Activated CD4-positive, alpha-beta T cell treated with anti-CD3 and anti-CD28 coated beads for 36 hours (primary cell): ENCODE data around the gene SNHG17. TPM values are rescaled to one million over a fixed set of nuclear protein-coding genes. Genes with fewer than 3 reads are reported as not detected.
"Not testable (repeated sequence)": the region's sequence is repeated elsewhere in the genome, so short reads cannot be mapped to it uniquely, and the experiment has no call there.

ENCODE experiments used
- ATAC-seq: fragments of 200-7000 bp; cut with Tn5 transposase; one replicate; pipeline ENCODE4 v1.10.0; 2021; ENCODE audit warnings: mild to moderate bottlenecking, moderate library complexity
- CTCF ChIA-PET: fragments of 350-600 bp; sonication (Branson Sonifier 250); formaldehyde crosslinking; loops from one replicate; lab custom pipeline; 2021; ENCODE audit warnings: antibody characterized with exemption; lab: Charles Lee
- POLR2A ChIA-PET: fragments of 350-600 bp; sonication (Branson Sonifier 250); formaldehyde crosslinking; loops from one replicate; lab custom pipeline; 2021; ENCODE audit warnings: antibody characterized with exemption, inconsistent platforms; lab: Charles Lee
- DNase-seq: peaks from one replicate; pipeline ENCODE4 v3.0.0-alpha.2; 2020
- H3K27ac Mint-ChIP-seq: one replicate; pipeline ENCODE4 v1.8.0; 2021; ENCODE audit warnings: mixed read lengths
- H3K27me3 Mint-ChIP-seq: one replicate; pipeline ENCODE4 v1.8.0; 2021; ENCODE audit warnings: mixed read lengths
- H3K36me3 Mint-ChIP-seq: one replicate; pipeline ENCODE4 v1.8.0; 2021; ENCODE audit warnings: low read depth, mixed read lengths
- H3K4me1 Mint-ChIP-seq: one replicate; pipeline ENCODE4 v1.8.0; 2021; ENCODE audit warnings: mixed read lengths
- H3K4me3 Mint-ChIP-seq: one replicate; pipeline ENCODE4 v1.8.0; 2021; ENCODE audit warnings: mild to moderate bottlenecking, moderate library complexity, mixed read lengths
- H3K9me3 Mint-ChIP-seq: one replicate; pipeline ENCODE4 v1.8.0; 2021; ENCODE audit warnings: low read depth, mixed read lengths
- intact Hi-C, 2 experiments: fragments of 100-400 bp; cut with DNase I in 1 of 2; cut with micrococcal nuclease in 1 of 2; formaldehyde crosslinking; loops; one replicate each; pipeline versions ENCODE4 v1.14.2 to v1.15.1; 2022 to 2024; cut with DNase I, micrococcal nuclease
- total RNA-seq, 2 experiments: library from RNA; stranded (reverse); gene quantifications; one replicate each; pipeline ENCODE4 v1.2.3, GENCODE V29; 2021

Gene SNHG17
- total RNA-seq, 2 experiments from 2014 or later: 70.7 to 72.4 TPM

DNA sequence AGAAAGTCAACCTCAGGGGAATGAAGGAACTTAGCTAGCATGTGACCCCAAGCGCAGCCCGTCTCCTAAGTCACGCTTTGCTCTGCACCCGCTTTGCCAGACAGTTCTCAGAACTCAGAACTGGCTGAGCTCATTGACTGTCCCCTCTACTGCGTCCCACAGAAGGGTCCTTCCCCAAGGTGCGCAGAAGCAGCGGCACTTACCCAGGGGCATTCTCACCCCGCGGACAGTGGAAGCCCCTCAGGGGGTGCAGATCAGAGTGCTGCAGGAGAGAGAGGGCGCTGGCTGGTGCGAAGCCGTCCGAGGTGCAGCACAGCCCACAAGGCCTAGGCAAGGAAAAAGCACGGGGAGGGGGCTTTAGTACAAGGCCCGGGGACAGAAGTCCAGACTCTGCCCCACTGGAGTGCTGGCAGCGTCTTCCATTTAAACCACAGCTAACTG, 807 bp downstream of the SNHG17 start:
- Mint-ChIP-seq H3K36me3 (peaks cover 54% of the 10 kb centered on the region), H3K27me3 (peaks cover 3% of the 10 kb centered on the region), H3K27ac (peak overlapping the region; percentile 98), H3K4me1 (peaks cover 44% of the 10 kb centered on the region), H3K9me3 (no peaks in the 10 kb centered on the region), H3K4me3 (peak overlapping the region; percentile 97)
- intact Hi-C loops: loop anchor here in 1 of 2 experiments (2.0 to 10.0 kb wide), 2 partner anchors 910 to 1256 kb away; partner anchors contain the start of genes BLCAP, MROH8, NNAT and RPN2
- peak; percentile 37 for ATAC-seq
- ChIA-PET POLR2A (interaction anchor here (1.2 to 4.3 kb wide), 5 partner anchors 10 to 39 kb away, joined by 3 to 48 read pairs (median 34); partner anchors contain the start of gene RALGAPB), CTCF (interaction anchor here (0.5 to 4.9 kb wide), 10 partner anchors 9 to 299 kb away, joined by 3 to 101 read pairs (median 4); partner anchors contain the start of gene RALGAPB)
- DNase-seq: peak; percentile 40

DNA sequence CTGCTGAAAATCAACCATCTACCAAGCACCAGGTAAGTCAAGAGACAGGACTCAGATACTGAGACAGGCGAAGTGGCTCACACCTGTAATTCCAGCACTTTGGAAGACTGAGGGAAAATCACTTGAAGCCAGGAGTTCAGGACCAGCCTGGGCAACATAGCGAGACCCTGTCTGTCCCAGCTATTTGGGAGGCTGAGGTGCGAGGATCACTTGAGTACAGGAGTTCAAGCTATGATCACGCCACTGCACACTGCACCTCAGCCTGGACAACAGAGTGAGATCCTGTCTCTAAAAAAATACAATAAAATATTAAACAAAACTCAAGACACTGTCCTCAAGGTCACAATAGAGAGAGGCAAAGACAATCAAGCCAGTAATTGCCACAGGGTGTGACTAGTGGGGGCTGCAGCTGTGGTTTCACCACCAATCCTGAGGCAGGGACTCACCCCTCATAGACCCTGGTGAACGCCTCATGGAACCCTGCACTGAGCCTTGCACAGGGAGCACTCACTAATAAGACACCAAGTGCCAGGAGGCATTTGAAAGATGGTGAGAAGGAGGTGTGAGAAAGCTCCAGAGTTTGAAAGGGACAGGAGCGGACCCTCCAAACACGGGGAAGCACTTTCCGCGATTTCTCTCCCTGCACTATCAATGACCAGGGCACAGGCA, 1.7 kb downstream of the SNHG17 start:
- intact Hi-C loops: loop anchor here in 1 of 2 experiments (10.0 kb wide), 1 partner anchor 909 kb away; the partner anchor contains the start of genes BLCAP and NNAT
- Mint-ChIP-seq H3K27me3 (no peaks in the 10 kb centered on the region), H3K4me1 (peaks cover 53% of the 10 kb centered on the region), H3K27ac (peak overlapping the region; percentile 98), H3K9me3 (no peaks in the 10 kb centered on the region), H3K4me3 (peak overlapping the region; percentile 97), H3K36me3 (peaks cover 63% of the 10 kb centered on the region)
- DNase-seq (no peak), ATAC-seq (no peak)
- POLR2A ChIA-PET: interaction anchor here (0.5 to 4.3 kb wide), 5 partner anchors 9 to 567 kb away, joined by 3 to 48 read pairs (median 34); partner anchors contain the start of gene RALGAPB
- CTCF ChIA-PET: interaction anchor here (0.5 to 4.9 kb wide), 7 partner anchors 8 to 135 kb away, joined by 3 to 101 read pairs (median 4); partner anchors contain the start of gene RALGAPB

DNA sequence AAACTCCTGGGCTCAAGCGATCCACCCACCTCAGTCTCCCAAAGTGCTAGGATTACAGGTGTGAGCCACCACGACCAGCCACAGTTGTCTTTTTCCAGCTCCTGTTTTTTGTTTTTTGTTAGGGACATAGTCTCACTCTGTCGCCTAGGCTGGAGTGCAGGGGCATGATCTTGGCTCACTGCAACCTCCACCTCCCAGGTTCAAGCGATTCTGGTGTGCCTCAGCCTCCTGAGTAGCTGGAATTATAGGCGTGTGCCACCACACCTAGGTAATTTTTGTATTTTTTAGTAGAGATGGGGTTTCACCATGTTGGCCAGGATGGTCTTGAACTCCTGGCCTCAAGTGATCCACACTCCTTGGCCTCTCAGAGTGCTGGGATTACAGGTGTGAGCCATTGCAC, 2.3 kb downstream of the SNHG17 start:
- H3K27me3 Mint-ChIP-seq, H3K9me3 Mint-ChIP-seq, DNase-seq, ATAC-seq: not testable (repeated sequence)
- Mint-ChIP-seq H3K4me1 (peaks cover 59% of the 10 kb centered on the region), H3K36me3 (peaks cover 68% of the 10 kb centered on the region), H3K4me3 (peak overlapping the region; percentile 97), H3K27ac (peak overlapping the region; percentile 98)
- ChIA-PET CTCF (interaction anchor here (1.8 to 4.9 kb wide), 3 partner anchors 13 to 40 kb away, joined by 4 to 101 read pairs (median 9); partner anchors contain the start of gene RALGAPB), POLR2A (interaction anchor here (1.2 to 4.3 kb wide), 5 partner anchors 11 to 40 kb away, joined by 3 to 35 read pairs (median 5); partner anchors contain the start of gene RALGAPB)
- intact Hi-C loops: loop anchor here in 1 of 2 experiments (10.0 kb wide), 1 partner anchor 908 kb away; the partner anchor contains the start of genes BLCAP and NNAT

DNA sequence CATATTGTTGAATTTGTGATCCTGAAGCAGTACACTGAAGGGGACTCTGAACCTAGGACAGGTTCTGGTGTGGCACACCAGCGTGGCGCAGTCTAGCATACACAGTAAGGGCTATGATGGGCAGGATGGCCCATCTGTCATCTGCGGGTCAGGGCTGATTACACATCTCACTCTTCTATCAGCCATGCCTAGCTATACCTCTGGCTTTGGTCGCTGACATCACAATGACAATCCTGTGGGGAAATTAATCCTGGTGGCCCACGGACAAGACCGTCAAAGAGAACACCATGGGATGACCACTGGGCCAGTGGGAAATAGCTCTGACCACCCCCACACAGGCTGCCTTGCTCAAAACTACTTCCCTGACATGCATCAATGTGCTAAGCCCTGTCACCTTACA, 2.8 kb downstream of the SNHG17 start:
- peaks cover 65% of the 10 kb centered on the region for H3K4me1 Mint-ChIP-seq
- intact Hi-C loops: loop anchor here in 1 of 2 experiments (10.0 kb wide), 1 partner anchor 907 kb away; the partner anchor contains the start of genes BLCAP and NNAT
- no peak for ATAC-seq
- peak overlapping the region; percentile 97 for H3K4me3 Mint-ChIP-seq
- no peaks in the 10 kb centered on the region for H3K9me3 Mint-ChIP-seq
- no peak for DNase-seq
- peak overlapping the region; percentile 98 for H3K27ac Mint-ChIP-seq
- H3K27me3 Mint-ChIP-seq: no peaks in the 10 kb centered on the region
- ChIA-PET CTCF (interaction anchor here (2.5 to 4.9 kb wide), 2 partner anchors 14 to 41 kb away, joined by 9 to 101 read pairs; partner anchors contain the start of gene RALGAPB), POLR2A (interaction anchor here (0.6 to 4.3 kb wide), 7 partner anchors 9 to 546 kb away, joined by 3 to 35 read pairs (median 5); partner anchors contain the start of gene RALGAPB)
- peaks cover 73% of the 10 kb centered on the region for H3K36me3 Mint-ChIP-seq

DNA sequence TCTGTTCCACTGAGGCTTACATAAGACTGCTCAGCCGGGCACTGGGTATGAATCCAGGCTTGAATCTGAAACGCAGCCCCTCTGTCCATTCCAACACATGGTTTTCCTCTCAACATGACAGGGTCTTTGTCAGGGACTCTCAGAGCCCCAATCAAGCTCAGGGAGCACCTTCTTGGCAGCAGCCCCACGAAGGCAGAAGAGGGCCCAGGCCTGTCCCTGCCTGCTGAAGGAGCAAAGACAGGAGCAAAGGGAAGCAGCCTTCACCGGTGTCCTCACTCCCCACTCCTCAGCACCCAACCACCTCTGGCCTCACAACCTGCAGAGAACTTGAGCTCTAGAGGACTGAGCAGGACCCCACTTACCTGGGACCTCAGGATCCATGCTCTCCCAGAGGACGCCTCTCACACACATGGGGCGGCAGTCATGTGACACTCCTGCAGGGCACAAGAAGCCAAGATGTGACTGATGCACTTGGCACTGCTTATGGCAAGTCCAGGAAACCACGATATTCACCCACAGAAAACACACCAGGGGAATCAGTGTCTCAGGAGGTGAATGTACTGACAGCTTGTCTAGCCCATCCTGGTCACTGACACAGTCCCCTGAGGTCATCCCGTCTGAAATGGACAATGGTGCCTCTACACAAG, 4.3 kb downstream of the SNHG17 start:
- H3K27ac Mint-ChIP-seq: peak overlapping the region; percentile 51
- POLR2A ChIA-PET: interaction anchor here (1.3 kb wide), 1 partner anchor 8 kb away, joined by 8 read pairs; no protein-coding TSS in a partner anchor

DNA sequence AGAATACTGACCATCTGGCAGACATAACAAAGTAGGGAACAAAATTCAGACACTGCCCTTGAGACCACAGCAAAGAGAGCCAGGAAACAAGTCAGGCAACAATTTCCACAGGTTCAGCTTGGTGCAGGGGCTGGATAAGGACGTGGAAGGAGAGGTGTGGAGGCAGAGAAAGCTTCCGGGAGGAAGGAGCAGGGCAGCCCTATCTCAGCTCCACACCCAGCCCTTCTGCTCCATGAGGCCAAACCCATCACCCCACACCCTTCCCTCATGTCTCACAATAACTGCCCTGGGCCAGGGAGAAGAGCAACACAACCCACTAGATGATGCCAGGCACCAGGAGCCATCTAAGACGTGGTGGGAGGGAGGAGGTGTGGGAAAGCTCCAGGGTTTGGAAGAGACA, 5.8 kb downstream of the SNHG17 start:
- H3K9me3 Mint-ChIP-seq: no peaks in the 10 kb centered on the region
- peaks cover 76% of the 10 kb centered on the region for H3K4me1 Mint-ChIP-seq
- H3K27ac Mint-ChIP-seq: peak overlapping the region; percentile 72
- POLR2A ChIA-PET: interaction anchor here (0.7 to 1.4 kb wide), 3 partner anchors 11 to 78 kb away, joined by 3 to 10 read pairs (median 4); no protein-coding TSS in a partner anchor
- DNase-seq: no peak
- CTCF ChIA-PET: interaction anchor here (0.7 to 1.3 kb wide), 2 partner anchors 17 to 220 kb away, joined by 3 read pairs; no protein-coding TSS in a partner anchor
- no peak overlapping the region for H3K4me3 Mint-ChIP-seq
- peaks cover 90% of the 10 kb centered on the region for H3K36me3 Mint-ChIP-seq
- no peaks in the 10 kb centered on the region for H3K27me3 Mint-ChIP-seq
- intact Hi-C loops: no loop called here
- no peak for ATAC-seq

More for the DNA sequence above, 4.3 kb downstream of the SNHG17 start:
- no peaks in the 10 kb centered on the region for H3K27me3 Mint-ChIP-seq
- no peak for ATAC-seq
- CTCF ChIA-PET: interaction anchor here (1.3 to 4.9 kb wide), 3 partner anchors 15 to 43 kb away, joined by 3 to 101 read pairs (median 9); partner anchors contain the start of gene RALGAPB
- no peaks in the 10 kb centered on the region for H3K9me3 Mint-ChIP-seq
- no peak for DNase-seq
- H3K4me1 Mint-ChIP-seq: peaks cover 79% of the 10 kb centered on the region
- no peak overlapping the region for H3K4me3 Mint-ChIP-seq
- intact Hi-C loops: loop anchor here in 1 of 2 experiments (10.0 kb wide), 1 partner anchor 906 kb away; the partner anchor contains the start of genes BLCAP and NNAT
- H3K36me3 Mint-ChIP-seq: peaks cover 88% of the 10 kb centered on the region

DNA sequence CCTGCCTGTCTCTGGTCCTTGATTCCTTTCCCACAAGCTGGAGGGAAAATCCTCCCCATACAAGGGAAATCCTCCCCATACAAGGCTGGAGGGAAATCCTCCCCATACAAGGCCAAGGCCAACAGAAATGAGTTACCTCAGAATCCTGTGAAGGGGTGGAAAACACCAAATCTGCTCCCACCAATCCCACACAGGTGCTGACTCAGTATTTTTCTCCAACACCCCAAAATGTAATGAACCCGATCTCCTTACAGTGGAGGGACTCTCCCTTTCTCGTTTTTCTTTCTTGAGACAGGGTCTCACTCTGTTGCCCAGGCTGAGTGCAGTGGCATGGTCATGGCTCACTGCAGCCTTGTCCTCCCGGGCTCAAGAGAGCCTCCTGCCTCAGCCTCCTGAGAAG, 6.3 kb downstream of the SNHG17 start:
- no peak for DNase-seq
- CTCF ChIA-PET: interaction anchor here (0.8 to 1.0 kb wide), 2 partner anchors 17 to 19 kb away, joined by 4 read pairs; no protein-coding TSS in a partner anchor
- Mint-ChIP-seq H3K9me3 (no peaks in the 10 kb centered on the region), H3K4me1 (peaks cover 77% of the 10 kb centered on the region), H3K36me3 (peaks cover 87% of the 10 kb centered on the region), H3K4me3 (no peak overlapping the region), H3K27ac (peak overlapping the region; percentile 72), H3K27me3 (no peaks in the 10 kb centered on the region)
- POLR2A ChIA-PET: interaction anchor here (0.7 to 1.4 kb wide), 3 partner anchors 11 to 78 kb away, joined by 3 to 10 read pairs (median 4); no protein-coding TSS in a partner anchor
- intact Hi-C loops: no loop called here
- no peak for ATAC-seq

DNA sequence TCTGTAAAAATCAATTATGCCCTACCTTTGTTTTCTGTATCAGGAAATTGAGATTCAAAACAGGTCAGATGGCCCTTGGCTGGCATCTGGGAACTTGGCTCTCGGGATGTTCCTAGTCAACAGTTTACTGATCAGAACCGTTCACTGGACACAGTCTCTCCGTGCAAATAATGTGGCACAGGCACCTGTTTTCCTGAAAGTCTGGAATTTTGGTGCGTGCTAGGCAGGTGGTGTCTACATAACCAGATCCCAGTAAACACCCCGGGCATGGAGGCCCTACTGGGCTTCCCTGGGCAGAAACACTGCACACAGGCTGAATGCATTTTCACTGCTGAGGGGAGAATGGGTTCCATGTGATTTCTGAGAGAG, 7.5 kb downstream of the SNHG17 start:
- ChIA-PET POLR2A (no interaction called here), CTCF (interaction anchor here (1.0 kb wide), 1 partner anchor 18 kb away, joined by 4 read pairs; no protein-coding TSS in a partner anchor)
- intact Hi-C loops: no loop called here
- H3K36me3 Mint-ChIP-seq: peaks cover 82% of the 10 kb centered on the region
- peaks cover 65% of the 10 kb centered on the region for H3K4me1 Mint-ChIP-seq
- H3K4me3 Mint-ChIP-seq: no peak overlapping the region
- peak overlapping the region; percentile 14 for H3K27ac Mint-ChIP-seq
- DNase-seq (no peak), ATAC-seq (no peak)
- no peaks in the 10 kb centered on the region for H3K27me3 Mint-ChIP-seq
- no peaks in the 10 kb centered on the region for H3K9me3 Mint-ChIP-seq

DNA sequence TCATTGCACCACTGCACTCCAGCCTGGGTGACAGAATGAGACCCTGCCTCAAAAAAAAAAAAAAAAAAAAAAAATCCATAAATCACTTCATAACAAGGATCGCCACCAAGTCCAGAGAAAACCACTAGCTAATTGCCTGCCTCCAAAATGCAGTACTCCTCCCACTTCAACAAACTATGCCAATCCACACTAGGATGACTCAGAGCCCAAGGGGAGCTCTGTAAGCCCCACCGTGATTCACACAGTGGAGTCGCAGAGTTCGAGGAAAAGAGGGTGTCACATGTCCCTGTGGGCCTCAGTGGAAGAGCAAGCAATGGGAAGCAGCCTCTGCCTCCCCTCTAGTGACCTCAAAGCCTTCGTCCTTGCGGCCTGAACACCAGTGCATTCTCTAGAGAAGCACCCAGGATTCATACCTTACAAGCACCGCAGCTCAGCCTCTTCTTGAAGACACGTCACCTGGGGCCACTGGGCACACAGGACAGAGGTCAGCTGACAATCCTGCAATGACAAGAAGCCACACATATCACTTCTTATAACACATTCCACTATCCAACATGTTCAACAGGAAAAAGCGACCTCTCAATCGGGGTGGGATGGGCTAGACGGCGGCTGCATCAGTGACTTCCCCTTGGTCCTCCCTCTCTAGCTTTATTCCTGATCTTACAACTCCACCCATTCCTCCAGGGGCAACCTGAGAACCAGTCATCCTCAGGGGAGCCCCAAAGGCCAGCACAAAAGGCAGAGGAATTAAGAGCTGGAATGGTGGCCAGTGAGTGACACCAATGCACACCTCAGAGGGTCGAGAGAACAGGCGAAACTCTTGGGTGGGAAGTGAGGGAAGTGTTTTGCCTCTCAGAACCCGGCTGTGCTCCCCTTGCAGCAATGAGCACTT, 8.9 kb downstream of the SNHG17 start:
- intact Hi-C loops: no loop called here
- H3K4me3 Mint-ChIP-seq: no peak overlapping the region
- no peaks in the 10 kb centered on the region for H3K27me3 Mint-ChIP-seq
- peak; percentile 85 for ATAC-seq
- H3K4me1 Mint-ChIP-seq: peaks cover 53% of the 10 kb centered on the region
- peak; percentile 53 for DNase-seq
- CTCF ChIA-PET: interaction anchor here (0.7 to 3.1 kb wide), 3 partner anchors 8 to 42 kb away, joined by 3 to 15 read pairs (median 3); partner anchors contain the start of gene SNHG17
- H3K27ac Mint-ChIP-seq: peak overlapping the region; percentile 14
- H3K36me3 Mint-ChIP-seq: peaks cover 82% of the 10 kb centered on the region
- POLR2A ChIA-PET: interaction anchor here (0.6 to 4.2 kb wide), 3 partner anchors 8 to 494 kb away, joined by 7 to 34 read pairs (median 13); partner anchors contain the start of gene SNHG17
- no peaks in the 10 kb centered on the region for H3K9me3 Mint-ChIP-seq
